ENCODE results near the gene ETAA1.
A peak's percentile ranks its signal among the peaks of the same experiment; 100 is the strongest.

- no peak for TF ChIP-seq EP300 (IDR thresholded peaks at IDR 0.05)
- no peak for TF ChIP-seq CTCF (IDR thresholded peaks at IDR 0.05)
- TF ChIP-seq POLR2AphosphoS5 (IDR thresholded peaks at IDR 0.05): peak in 2 of 3 donors; percentile 73
- peak; percentile 37 to 62 for TF ChIP-seq POLR2A (IDR thresholded peaks at IDR 0.05)
Observed at GRCh38 chr2:67397143-67397986, at the start of gene ETAA1.

Data from suprapubic skin (tissue), 4 donors.